ENCODE data around the gene TAF4.

TAF4 gene

GRCh38 chr20:61929561-61929960 is 136.1 kb downstream of the TAF4 start:
- no peak for DNase-seq

GRCh38 chr20:61927826-61928541 is 137.7 kb downstream of the TAF4 start:
- no peak for DNase-seq

GRCh38 chr20:61927193-61927825 is 138.4 kb downstream of the TAF4 start:
- DNase-seq: no peak

GRCh38 chr20:61926796-61927192 is 138.9 kb downstream of the TAF4 start:
- DNase-seq: no peak

GRCh38 chr20:61926253-61926613 is 139.4 kb downstream of the TAF4 start:
- DNase-seq: no peak

- no peak for DNase-seq
Measured at GRCh38 chr20:61925555-61926252, 140.0 kb downstream of the TAF4 start.

GRCh38 chr20:61924858-61925554 is 140.7 kb downstream of the TAF4 start:
- DNase-seq: no peak

All from activated T-cell treated with anti-CD3 and anti-CD28 coated beads, Interleukin-2, amount 50 U/mL, for 48 hours (primary cell).